GM19397 (cell line): ENCODE results near the gene NUDT5.
"Not testable (repeated sequence)": the region's sequence is repeated elsewhere in the genome, so short reads cannot be mapped to it uniquely, and the experiment has no call there.

Experiments used
- ATAC-seq: cut with Tn5 transposase; IDR thresholded peaks from one replicate; pipeline ENCODE4 v1.9.1; 2021; ENCODE audit warnings: mild to moderate bottlenecking, moderate library complexity; ENCODE audit not compliant: unreplicated experiment

The NUDT5 gene

DNA sequence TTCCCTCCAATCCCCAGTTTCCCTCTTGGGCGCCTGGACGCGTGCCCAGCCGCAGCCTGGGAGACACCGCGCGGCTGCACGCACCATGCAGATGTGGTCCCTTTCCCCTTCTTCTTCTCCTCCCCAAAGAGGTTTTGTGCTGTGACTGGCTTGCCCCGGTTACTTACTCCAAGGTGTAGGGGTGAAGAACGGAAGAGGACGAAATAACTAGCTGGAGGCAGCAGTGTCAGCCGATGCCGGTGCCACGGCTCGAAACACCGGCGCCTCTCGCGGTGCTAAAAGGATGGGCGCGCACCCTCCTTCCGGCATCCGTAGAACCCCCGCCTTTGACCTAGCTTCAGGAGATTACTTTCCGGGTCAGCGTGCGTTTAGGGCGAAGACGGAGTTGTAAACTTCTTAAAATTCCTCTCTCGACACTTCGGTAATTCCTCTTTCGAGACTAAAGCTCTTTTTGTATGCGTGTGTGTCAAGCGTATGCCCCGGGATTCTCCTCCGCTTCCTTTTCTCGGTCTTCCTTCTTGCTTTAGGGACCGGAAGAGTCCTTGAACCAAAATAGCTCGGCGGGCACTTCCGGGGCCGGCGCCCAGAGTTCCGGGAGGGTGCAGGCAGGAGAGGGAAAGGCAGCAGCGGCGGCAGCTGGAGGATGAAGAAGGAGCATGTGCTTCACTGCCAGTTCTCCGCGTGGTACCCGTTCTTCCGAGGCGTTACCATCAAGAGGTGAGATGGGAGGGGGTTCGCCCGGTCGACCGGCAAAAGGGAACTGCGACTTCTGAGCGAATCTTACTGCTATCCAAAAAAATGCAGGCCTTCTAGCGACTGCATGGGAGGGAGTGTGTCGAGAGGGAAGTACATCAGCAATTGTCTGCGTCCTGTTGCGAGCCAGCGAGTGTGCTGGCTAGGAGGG is at the start of gene NUDT5, which contains the start of gene CDC123:
Gene NUDT5 (minus strand): TSS at position 289 of the 904 bp plus-strand sequence. CDS start 9,600 bp downstream, outside the sequence.
Gene CDC123 (plus strand): TSS at position 586 of the 904 bp plus-strand sequence. CDS start 58 bp downstream, at position 644.
- ATAC-seq, result peak; percentile 91

DNA sequence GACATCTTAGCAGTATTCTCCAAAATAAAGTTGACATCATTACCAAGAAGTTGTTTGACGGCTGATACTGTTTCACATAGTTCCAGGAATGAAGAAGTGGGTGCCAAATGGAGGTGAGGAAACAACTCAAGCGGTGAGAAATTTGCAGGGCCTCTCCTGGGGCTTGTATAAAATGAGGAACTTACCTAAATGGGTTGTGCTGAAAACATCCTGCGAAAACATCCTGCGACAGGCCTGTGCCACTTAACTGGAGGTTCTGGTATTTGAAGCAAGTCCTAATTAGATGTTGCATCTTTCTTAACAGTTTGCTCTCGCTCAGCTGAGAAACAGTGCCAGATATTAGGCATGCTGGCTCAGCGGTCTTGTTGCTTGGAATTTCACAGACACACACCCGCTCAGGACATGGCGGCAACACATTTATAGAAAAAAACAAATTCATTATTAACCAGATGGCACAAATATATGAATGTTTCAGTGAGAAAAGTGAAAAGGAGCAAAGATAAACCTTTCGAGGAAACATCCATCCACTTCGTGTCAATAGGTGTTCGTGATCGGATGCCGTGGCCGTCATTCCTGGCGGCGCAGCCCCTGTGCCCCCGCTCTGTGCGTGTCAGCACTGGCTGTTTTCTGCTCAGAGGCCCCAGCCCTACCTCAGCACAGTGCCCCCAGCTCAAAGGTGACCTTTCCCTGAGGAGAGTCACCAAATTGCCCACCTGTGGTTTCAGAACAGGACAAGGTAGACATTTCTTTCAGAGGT is 48.4 kb upstream of the NUDT5 start:
- no peak for ATAC-seq

DNA sequence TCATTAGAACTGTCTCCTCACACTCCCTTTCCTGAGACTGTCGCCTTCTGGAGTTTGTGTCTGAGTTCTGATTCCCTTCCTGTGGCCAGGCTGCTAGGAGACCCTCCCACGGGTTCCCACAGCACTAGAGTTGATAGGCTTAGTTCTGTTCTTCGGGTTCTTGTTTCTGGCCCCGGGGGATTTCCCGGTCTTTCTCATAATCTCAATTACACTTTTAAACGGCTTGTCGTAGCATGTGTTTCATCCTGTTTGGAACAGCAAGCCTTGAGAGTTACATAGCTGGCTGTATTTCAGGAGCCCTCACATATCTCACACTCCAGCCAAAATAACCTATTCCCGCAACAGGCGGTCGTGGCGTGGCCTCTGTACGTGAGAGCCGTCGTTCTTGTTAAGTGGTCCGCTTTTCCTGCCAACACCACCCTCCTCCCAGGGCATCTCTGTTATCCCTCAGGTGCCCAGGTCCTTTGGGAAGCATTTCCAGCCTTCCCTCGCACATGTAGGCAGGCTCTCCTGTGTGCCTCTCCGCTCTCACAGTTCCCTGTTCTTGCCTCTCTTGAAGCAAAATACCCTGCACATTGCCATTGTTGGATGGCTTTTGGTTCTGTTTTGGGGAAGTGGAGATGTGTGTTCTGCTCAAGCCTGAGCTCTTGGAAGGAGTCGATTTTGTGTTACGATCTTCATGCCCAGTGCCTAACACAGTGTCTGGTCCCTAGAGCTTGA is 46.3 kb upstream of the NUDT5 start:
- no peak for ATAC-seq

GRCh38 chr10:12238821-12239220 is 43.1 kb upstream of the NUDT5 start:
- no peak for ATAC-seq

- no peak for ATAC-seq
Measured at GRCh38 chr10:12237265-12238220, 41.9 kb upstream of the NUDT5 start.

GRCh38 chr10:12235796-12236195 is 40.1 kb upstream of the NUDT5 start:
- no peak for ATAC-seq

DNA sequence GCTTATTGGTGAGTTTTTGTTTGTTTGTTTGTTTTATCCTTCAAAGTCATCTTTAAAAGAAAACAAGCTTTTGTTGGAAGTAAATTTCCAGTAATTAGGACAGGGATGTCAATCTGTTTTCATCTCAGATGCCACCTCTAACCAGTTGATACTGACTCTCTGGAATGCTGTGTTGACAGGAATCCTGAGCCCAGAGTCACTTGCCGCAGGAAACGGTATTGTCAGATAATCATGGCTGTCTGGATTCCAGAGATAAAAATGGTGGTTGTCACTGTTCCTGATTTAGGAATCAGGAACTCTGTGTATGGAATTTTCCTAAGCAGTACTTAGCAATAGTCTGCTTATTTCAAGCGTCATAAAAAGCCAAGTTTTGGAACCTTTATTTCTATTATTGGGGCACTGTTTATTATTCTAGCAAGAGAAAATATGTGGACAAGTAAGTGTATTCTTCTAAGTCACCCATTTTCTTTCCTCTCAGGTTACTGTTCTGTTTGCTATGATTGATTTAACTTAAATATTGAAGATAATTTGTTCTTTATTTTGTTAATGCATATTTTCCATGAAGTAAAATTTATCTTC is 39.5 kb upstream of the NUDT5 start:
- no peak for ATAC-seq

- not testable (repeated sequence) for ATAC-seq
Measured at GRCh38 chr10:12234687-12235086, 39.0 kb upstream of the NUDT5 start.

- ATAC-seq, result no peak
Measured at GRCh38 chr10:12228851-12229250, 33.2 kb upstream of the NUDT5 start.

DNA sequence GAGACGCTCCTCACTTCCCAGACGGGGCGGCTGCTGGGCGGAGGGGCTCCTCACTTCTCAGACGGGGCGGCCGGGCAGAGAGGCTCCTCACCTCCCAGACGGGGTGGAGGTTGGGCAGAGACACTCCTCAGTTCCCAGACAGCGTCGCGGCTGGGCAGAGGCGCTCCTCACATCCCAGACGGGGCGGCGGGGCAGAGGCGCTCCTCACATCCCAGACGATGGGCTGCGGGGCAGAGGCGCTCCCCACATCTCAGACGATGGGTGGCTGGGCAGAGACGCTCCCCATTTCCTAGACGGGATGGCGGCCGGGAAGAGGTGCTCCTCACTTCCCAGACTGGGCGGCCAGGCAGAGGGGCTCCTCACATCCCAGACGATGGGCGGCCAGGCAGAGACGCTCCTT is 30.7 kb upstream of the NUDT5 start:
- not testable (repeated sequence) for ATAC-seq

DNA sequence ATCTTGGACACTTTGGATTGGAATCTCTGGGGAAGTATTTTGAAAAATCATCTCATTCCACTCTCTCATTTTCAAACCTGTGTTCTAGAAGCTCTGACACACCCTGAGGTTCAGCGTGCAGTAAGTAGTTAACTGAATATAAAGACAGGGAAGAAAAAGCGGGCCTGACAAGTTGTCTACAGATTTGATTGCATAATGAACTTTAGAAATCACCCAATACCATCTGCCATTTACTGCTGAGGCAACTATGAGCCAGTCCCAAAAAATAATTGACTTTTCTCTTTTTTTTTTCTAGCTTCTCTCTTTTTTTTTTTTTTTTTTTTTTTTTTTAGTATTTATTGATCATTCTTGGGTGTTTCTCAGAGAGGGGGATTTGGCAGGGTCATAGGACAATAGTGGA is 29.8 kb upstream of the NUDT5 start:
- no peak for ATAC-seq

- no peak for ATAC-seq
Measured at GRCh38 chr10:12221323-12222298, 25.9 kb upstream of the NUDT5 start.

DNA sequence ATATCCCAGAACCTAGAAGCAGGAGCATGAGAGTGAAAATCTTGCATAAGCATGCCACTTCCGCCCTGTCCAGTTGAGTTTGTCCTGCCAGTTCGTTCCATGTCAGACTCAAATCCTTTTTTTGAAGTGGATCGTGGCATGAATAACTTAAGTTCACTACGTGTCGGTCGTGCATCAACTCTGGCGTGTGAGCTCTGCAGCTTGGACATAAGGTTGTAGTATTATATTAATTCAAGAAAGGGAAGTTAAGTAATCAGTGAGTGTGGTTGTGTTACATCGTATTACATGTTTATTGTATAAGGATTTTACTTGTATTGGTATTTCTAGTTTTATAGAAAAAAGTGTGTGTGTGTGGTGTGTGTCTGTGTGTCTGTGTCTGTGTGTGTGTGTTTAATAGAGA is 23.3 kb upstream of the NUDT5 start:
- ATAC-seq, result no peak

DNA sequence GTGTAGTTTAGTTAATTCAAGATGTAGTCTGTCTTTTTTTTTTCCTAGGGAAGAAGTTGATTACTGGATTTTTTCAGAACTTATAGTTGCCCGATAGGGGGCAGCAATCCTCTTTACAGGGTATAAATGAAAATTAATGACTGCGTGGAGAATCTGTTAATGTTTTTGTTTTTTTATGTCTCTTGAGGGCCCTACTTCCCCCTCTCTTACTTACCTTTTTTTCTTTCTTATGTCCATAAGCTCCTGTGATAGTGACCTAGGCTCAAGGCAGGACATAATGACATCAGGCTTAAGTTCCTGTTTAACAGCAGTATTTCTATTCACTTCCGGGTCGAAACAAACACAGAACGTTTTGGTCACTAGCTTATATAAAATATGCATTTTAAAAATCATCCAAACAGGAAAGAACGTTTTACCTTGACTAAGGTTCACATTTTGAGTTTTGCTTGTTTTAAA is 19.1 kb upstream of the NUDT5 start:
- no peak for ATAC-seq

DNA sequence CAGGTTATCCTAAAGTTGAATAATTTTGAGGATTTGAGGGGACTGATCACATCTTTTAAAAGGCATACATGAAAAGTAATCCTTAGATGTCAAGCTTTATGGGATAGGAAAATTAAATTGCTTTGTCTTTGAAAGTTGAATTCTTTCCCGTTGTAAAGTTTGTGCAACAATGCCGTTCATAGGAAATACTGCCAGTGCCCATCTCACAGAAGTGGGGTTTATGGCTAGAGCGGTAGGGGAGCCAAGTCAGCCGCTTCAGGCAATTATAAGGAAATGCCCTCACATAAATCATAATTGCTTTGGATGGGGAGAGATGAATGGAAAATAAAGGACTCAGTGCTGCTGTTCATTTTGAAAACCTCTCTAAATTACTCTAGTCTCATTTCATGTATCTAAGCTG is 18.4 kb upstream of the NUDT5 start:
- no peak for ATAC-seq

- no peak for ATAC-seq
Measured at GRCh38 chr10:12213621-12214020, 17.9 kb upstream of the NUDT5 start.

DNA sequence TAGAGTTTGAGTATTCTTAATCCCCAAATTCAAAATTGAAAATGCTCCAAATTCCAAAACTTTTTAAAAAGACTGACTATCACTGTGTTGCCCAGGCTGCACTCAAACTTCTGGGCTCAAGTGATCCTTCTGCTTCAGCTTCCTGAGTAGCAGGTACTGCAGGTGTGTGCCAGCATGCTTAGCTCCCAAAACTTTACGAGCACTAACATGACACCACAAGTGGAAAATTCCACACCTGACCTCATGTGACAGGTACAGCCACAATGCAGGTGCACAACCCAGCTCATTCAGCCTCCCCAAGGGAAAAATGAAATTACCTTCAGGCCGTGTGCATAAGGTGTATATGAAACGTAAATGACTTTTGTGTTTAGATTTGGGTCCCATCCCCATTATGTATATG is 16.8 kb upstream of the NUDT5 start:
- no peak for ATAC-seq

- no peak for ATAC-seq
Measured at GRCh38 chr10:12208460-12208859, 12.8 kb upstream of the NUDT5 start.
